HG03571 (cell line): ENCODE data around the gene ACER3.
"Not testable (repeated sequence)": the region's sequence is repeated elsewhere in the genome, so short reads cannot be mapped to it uniquely, and the experiment has no call there.

ENCODE experiments used
- ATAC-seq: cut with Tn5 transposase; IDR thresholded peaks from one replicate; pipeline ENCODE4 v1.9.1; 2021; ENCODE audit not compliant: unreplicated experiment

ACER3 gene

GRCh38 chr11:76835928-76836612 is 24.6 kb upstream of the ACER3 start:
- ATAC-seq = no peak

GRCh38 chr11:76836613-76837291 is 24.0 kb upstream of the ACER3 start:
- no peak for ATAC-seq

GRCh38 chr11:76837696-76838677 is 22.7 kb upstream of the ACER3 start:
- ATAC-seq = no peak

GRCh38 chr11:76838678-76839068 is 22.0 kb upstream of the ACER3 start:
- ATAC-seq = no peak

- no peak for ATAC-seq
Observed at GRCh38 chr11:76839311-76839710, 21.4 kb upstream of the ACER3 start.

- no peak for ATAC-seq
Observed at GRCh38 chr11:76841923-76842452, 18.7 kb upstream of the ACER3 start.

- no peak for ATAC-seq
Observed at GRCh38 chr11:76843907-76844306, 16.8 kb upstream of the ACER3 start.

- no peak for ATAC-seq
Observed at GRCh38 chr11:76844511-76844910, 16.2 kb upstream of the ACER3 start.

- no peak for ATAC-seq
Observed at GRCh38 chr11:76845069-76845468, 15.6 kb upstream of the ACER3 start.

GRCh38 chr11:76846441-76846840 is 14.3 kb upstream of the ACER3 start:
- no peak for ATAC-seq

- no peak for ATAC-seq
Observed at GRCh38 chr11:76849376-76849775, 11.3 kb upstream of the ACER3 start.

GRCh38 chr11:76850130-76850529 is 10.6 kb upstream of the ACER3 start:
- ATAC-seq = no peak

- no peak for ATAC-seq
Observed at GRCh38 chr11:76850815-76851214, 9.9 kb upstream of the ACER3 start.

GRCh38 chr11:76854709-76855108 is 6.0 kb upstream of the ACER3 start:
- no peak for ATAC-seq

- not testable (repeated sequence) for ATAC-seq
Observed at GRCh38 chr11:76855670-76856069, 5.0 kb upstream of the ACER3 start.

- ATAC-seq = no peak
Observed at GRCh38 chr11:76856106-76856505, 4.6 kb upstream of the ACER3 start.

- no peak for ATAC-seq
Observed at GRCh38 chr11:76856571-76856970, 4.1 kb upstream of the ACER3 start.

- ATAC-seq = no peak
Observed at GRCh38 chr11:76857781-76858410, 2.8 kb upstream of the ACER3 start.

GRCh38 chr11:76859708-76860227 is 950 bp upstream of the ACER3 start:
- ATAC-seq = no peak

- no peak for ATAC-seq
Observed at GRCh38 chr11:76861490-76861953, 804 bp downstream of the ACER3 start.
